ENCODE results near the gene TINAGL1. TPM values are rescaled to one million over a fixed set of nuclear protein-coding genes. Genes with fewer than 3 reads are reported as not detected.

TINAGL1 gene
- total RNA-seq, 1 donor from 2014 or later: 5.7 TPM

DNA sequence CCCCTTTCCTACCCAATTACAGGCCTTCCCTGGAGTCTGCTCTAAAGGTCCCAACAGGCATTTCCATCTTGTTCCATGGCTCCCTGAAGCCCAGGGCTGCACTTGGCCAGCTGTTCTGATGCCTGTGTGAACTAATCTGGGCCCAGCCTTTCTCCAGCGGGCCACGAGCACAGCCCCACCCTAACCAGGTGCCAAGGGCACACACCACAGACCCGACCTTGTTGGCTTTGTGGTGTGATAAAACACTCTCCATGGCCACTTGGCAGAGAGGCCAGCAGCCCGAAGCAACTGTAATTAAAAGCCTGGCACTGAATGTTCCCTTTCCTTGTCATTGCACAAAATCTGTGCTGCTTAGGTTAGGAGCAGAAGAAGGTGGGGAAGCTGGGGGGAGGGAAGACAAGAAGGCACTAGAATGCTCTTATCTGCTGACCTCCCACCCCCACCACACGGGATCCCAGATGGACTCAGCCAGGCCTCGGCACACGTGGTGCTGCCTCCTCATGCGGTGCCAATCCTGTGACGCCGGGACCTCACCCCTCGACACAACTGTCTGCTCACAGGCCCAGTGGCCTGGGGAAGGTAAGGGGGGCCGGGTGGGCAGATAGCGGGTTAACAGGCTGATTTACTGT lies 51.1 kb downstream of the TINAGL1 start:
- Histone ChIP-seq H3K4me2 (ENCODE audit: low read length) (peak overlapping the region; percentile 67), H3K9me3 (ENCODE audit: insufficient read depth, low read depth, low read length) (no peaks in the 10 kb centered on the region), H3K4me3 (ENCODE audit: insufficient read depth, low read depth, low read length) (no peak overlapping the region), H3K27me3 (ENCODE audit: insufficient read depth, low read length) (no peaks in the 10 kb centered on the region), H3K79me2 (ENCODE audit: insufficient read depth, low read length) (no peaks in the 10 kb centered on the region), H3K9ac (ENCODE audit: low read length) (peak overlapping the region; percentile 2), H3K4me1 (ENCODE audit: insufficient read depth, low read length) (peaks cover 35% of the 10 kb centered on the region), H4K20me1 (ENCODE audit: insufficient read depth, low read length) (peaks cover 53% of the 10 kb centered on the region), H2AFZ (ENCODE audit: low read depth, low read length) (no peak overlapping the region), H3K36me3 (ENCODE audit: insufficient read depth, low read length) (peaks cover 16% of the 10 kb centered on the region), H3K27ac (ENCODE audit: low read depth, low read length) (no peak overlapping the region)
- TF ChIP-seq, protein P1, sequence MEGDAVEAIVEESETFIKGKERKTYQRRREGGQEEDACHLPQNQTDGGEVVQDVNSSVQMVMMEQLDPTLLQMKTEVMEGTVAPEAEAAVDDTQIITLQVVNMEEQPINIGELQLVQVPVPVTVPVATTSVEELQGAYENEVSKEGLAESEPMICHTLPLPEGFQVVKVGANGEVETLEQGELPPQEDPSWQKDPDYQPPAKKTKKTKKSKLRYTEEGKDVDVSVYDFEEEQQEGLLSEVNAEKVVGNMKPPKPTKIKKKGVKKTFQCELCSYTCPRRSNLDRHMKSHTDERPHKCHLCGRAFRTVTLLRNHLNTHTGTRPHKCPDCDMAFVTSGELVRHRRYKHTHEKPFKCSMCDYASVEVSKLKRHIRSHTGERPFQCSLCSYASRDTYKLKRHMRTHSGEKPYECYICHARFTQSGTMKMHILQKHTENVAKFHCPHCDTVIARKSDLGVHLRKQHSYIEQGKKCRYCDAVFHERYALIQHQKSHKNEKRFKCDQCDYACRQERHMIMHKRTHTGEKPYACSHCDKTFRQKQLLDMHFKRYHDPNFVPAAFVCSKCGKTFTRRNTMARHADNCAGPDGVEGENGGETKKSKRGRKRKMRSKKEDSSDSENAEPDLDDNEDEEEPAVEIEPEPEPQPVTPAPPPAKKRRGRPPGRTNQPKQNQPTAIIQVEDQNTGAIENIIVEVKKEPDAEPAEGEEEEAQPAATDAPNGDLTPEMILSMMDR (IDR thresholded peaks at IDR 0.05; ENCODE audit: insufficient read depth, low read depth, low read length): no peak
- TF ChIP-seq EZH2 (IDR thresholded peaks at IDR 0.05; ENCODE audit: insufficient read depth, low read length): no peak
- peaks cover 23% of the 10 kb centered on the region for H3K36me3 Mint-ChIP-seq (ENCODE audit: low read depth, unreplicated experiment)
- no peaks in the 10 kb centered on the region for H3K27me3 Mint-ChIP-seq (ENCODE audit: low read depth, unreplicated experiment)
- DNase-seq (ENCODE audit: low read depth) (no peak), FAIRE-seq (no peak)
- H3K9me3 Mint-ChIP-seq (ENCODE audit: unreplicated experiment): no peaks in the 10 kb centered on the region
- no peak overlapping the region for H3K27ac Mint-ChIP-seq (ENCODE audit: unreplicated experiment)
- no peak overlapping the region for H3K4me3 Mint-ChIP-seq (ENCODE audit: unreplicated experiment)
- peaks cover 35% of the 10 kb centered on the region for H3K4me1 Mint-ChIP-seq (ENCODE audit: low read depth, unreplicated experiment)

DNA sequence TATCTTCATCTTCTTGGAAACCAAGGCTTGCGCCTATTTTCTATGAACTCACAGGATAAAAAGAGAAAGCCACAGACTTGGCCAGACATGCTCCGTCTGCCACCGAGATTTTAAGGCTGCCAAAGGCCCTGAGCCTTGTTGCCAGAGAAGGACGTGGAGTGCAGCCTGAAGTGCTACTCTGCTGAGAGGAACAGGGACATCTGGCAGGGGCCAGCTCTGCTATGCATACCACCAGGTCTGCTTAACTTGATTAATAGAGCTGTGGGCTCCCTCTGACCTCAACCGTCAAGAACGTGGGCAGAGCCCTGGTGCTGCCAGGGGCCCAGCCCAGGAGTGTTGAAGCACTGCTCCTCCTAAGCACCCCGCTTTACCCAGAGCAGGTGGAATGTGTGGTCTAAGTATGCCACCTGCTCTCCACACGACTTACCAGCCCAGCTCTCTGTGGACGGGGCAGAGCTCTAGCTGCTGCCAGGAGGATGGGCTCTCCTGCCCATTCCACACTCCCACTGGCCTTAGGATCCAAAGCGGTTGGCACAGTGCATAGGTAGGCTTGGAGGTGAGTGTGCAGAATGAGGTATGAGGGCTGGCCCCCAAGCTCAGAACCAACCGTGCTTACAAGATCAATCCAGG lies 51.7 kb downstream of the TINAGL1 start:
- no peak overlapping the region for H3K27ac Mint-ChIP-seq (ENCODE audit: unreplicated experiment)
- H3K4me2 ChIP-seq (ENCODE audit: low read length): peak overlapping the region; percentile 67
- H3K4me1 Mint-ChIP-seq (ENCODE audit: low read depth, unreplicated experiment): peaks cover 35% of the 10 kb centered on the region
- H3K4me3 Mint-ChIP-seq (ENCODE audit: unreplicated experiment): no peak overlapping the region
- H3K9me3 ChIP-seq (ENCODE audit: insufficient read depth, low read depth, low read length): no peaks in the 10 kb centered on the region
- peak; percentile 69 for DNase-seq (ENCODE audit: low read depth)
- TF ChIP-seq, protein P1 (IDR thresholded peaks at IDR 0.05; ENCODE audit: insufficient read depth, low read depth, low read length): no peak
- no peak for TF ChIP-seq EZH2 (IDR thresholded peaks at IDR 0.05; ENCODE audit: insufficient read depth, low read length)
- H3K36me3 ChIP-seq (ENCODE audit: insufficient read depth, low read length): peaks cover 20% of the 10 kb centered on the region
- H2AFZ ChIP-seq (ENCODE audit: low read depth, low read length): no peak overlapping the region
- peak overlapping the region; percentile 2 for H3K9ac ChIP-seq (ENCODE audit: low read length)
- peaks cover 35% of the 10 kb centered on the region for H3K4me1 ChIP-seq (ENCODE audit: insufficient read depth, low read length)
- H4K20me1 ChIP-seq (ENCODE audit: insufficient read depth, low read length): peaks cover 60% of the 10 kb centered on the region
- H3K9me3 Mint-ChIP-seq (ENCODE audit: unreplicated experiment): no peaks in the 10 kb centered on the region
- H3K36me3 Mint-ChIP-seq (ENCODE audit: low read depth, unreplicated experiment): peaks cover 26% of the 10 kb centered on the region
- no peak overlapping the region for H3K27ac ChIP-seq (ENCODE audit: low read depth, low read length)
- H3K27me3 Mint-ChIP-seq (ENCODE audit: low read depth, unreplicated experiment): no peaks in the 10 kb centered on the region
- no peak overlapping the region for H3K4me3 ChIP-seq (ENCODE audit: insufficient read depth, low read depth, low read length)
- no peaks in the 10 kb centered on the region for H3K27me3 ChIP-seq (ENCODE audit: insufficient read depth, low read length)
- no peak for FAIRE-seq
- no peaks in the 10 kb centered on the region for H3K79me2 ChIP-seq (ENCODE audit: insufficient read depth, low read length)

Data from astrocyte (in vitro differentiated cells and primary cell).